Activated naive CD8-positive, alpha-beta T cell treated with anti-CD3 and anti-CD28 coated beads, Interleukin-2, amount 10 ng/mL, durations not matched to agents 7 days and 5 days (primary cell): Measurements from ENCODE around the gene CD6. TPM values are rescaled to one million over a fixed set of nuclear protein-coding genes. Genes with fewer than 3 reads are reported as not detected.

Source experiments
- ATAC-seq: fragments of 150-1000 bp; cut with Tn5 transposase; one replicate; pipeline ENCODE4 v1.10.0; 2021; ENCODE audit warnings: low read depth, moderate library complexity
- POLR2A ChIA-PET: fragments of 350-600 bp; sonication (Branson Sonifier 250); formaldehyde crosslinking; loops from one replicate; lab custom pipeline; 2021; ENCODE audit warnings: antibody characterized with exemption; lab: Charles Lee
- DNase-seq: peaks from one replicate; pipeline ENCODE4 v3.0.0; 2021
- H3K27ac Mint-ChIP-seq: one replicate; pipeline ENCODE4 v1.8.0; 2022; ENCODE audit warnings: mild to moderate bottlenecking, mixed read lengths
- H3K27me3 Mint-ChIP-seq: one replicate; pipeline ENCODE4 v1.8.0; 2022; ENCODE audit warnings: mild to moderate bottlenecking, moderate library complexity, mixed read lengths
- H3K36me3 Mint-ChIP-seq: one replicate; pipeline ENCODE4 v1.8.0; 2021; ENCODE audit warnings: mild to moderate bottlenecking, mixed read lengths
- H3K4me1 Mint-ChIP-seq: one replicate; pipeline ENCODE4 v1.8.0; 2021; ENCODE audit warnings: mixed read lengths
- H3K4me3 Mint-ChIP-seq: one replicate; pipeline ENCODE4 v1.8.0; 2022; ENCODE audit warnings: mild to moderate bottlenecking, moderate library complexity, mixed read lengths
- H3K9me3 Mint-ChIP-seq: one replicate; pipeline ENCODE4 v1.8.0; 2021; ENCODE audit warnings: mixed read lengths
- total RNA-seq, 2 experiments: library from RNA; stranded (reverse); gene quantifications; one replicate each; pipeline ENCODE4 v1.2.3, GENCODE V29; 2021

Gene CD6
- total RNA-seq, 2 experiments from 2014 or later, result 274 to 285 TPM

DNA sequence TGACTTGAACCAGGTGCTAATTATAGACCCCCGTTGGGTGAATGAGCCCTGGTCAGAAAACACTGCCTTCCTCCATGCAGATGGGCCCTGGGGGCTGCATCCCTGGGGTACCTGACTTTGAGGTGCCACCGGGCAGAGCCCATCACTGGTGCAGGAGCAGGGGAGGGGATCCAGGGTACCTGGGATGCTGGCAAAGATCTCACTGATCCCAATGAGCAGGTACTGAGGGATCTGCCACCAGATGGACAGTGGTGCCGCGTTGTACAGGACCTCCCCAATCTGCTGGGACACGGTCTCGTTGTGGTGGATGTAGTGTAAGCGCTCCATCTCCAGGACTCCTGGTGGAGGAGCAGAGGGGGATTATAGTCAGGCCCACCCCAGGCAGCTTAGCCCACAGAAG is 32.2 kb upstream of the CD6 start:
- POLR2A ChIA-PET, result interaction anchor here (1.3 kb wide), 1 partner anchor 15 kb away, joined by 3 read pairs; the partner anchor contains the start of gene TMEM132A
- Mint-ChIP-seq H3K27ac (no peak overlapping the region), H3K9me3 (no peaks in the 10 kb centered on the region), H3K4me1 (peaks cover 3% of the 10 kb centered on the region), H3K4me3 (no peak overlapping the region), H3K27me3 (no peaks in the 10 kb centered on the region), H3K36me3 (peaks cover 4% of the 10 kb centered on the region)
- DNase-seq (no peak), ATAC-seq (no peak)

DNA sequence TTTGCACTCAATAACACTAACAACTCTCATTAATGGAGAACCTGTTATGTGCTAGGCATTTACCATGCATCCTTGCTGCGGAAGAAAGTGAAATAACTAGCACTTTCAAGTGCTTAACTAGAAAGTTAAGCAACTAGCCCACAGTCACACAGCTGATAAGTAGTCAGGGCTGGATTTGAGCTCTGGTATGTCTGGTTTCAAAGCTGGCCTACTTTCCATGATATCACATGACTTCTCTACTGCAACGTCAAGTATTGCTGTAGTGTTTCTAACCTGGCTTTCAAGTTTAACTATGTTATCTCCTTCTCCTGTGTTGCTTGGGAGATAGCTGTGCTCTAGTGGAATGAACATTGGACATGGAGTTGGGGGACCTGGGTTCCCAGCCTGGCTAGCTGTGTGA is 31.6 kb upstream of the CD6 start:
- Mint-ChIP-seq H3K27ac (no peak overlapping the region), H3K9me3 (no peaks in the 10 kb centered on the region), H3K36me3 (peaks cover 5% of the 10 kb centered on the region), H3K4me1 (peaks cover 3% of the 10 kb centered on the region), H3K4me3 (no peak overlapping the region), H3K27me3 (no peaks in the 10 kb centered on the region)
- ATAC-seq (no peak), DNase-seq (no peak)
- POLR2A ChIA-PET, result interaction anchor here (1.3 kb wide), 1 partner anchor 16 kb away, joined by 3 read pairs; the partner anchor contains the start of gene TMEM132A

DNA sequence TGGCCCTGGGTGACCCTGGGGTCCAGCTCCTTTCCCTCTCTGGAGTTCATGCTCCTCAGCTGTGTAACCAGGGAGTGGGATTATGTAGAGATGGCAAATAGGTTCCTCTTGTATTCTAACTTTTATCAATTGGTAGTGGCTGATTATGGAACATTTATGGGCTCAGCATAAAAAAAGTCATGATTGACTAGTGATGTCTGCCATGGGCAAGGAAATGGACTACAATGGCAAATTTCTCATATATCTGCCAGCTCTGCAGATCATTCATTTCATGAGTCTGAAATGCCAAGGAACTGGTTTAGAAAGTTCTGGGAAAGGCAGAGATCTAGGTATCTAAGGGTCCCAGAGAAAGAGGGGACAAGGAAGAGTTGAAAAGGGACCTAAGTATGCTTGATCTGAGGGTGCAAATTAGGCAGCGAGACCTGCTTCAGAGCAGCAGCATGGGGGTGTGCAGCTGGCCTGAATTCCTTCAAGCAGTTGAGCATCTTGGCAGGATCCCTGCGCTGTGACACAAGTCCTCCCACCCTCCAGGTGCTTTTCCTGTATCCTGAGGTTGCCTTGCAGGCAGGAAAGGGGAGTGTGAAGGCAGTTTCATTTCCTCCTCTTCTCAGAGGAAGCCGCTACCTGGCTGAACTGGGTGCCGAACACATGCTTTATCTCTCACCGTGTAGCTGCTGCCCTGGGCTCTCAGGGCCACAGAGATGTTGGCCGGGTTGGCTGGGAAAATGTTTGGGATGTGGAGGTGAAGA is 29.9 kb upstream of the CD6 start:
- ATAC-seq (no peak), DNase-seq (no peak)
- POLR2A ChIA-PET, result no interaction called here
- Mint-ChIP-seq H3K4me3 (no peak overlapping the region), H3K4me1 (peaks cover 3% of the 10 kb centered on the region), H3K27me3 (peaks cover 2% of the 10 kb centered on the region), H3K36me3 (peaks cover 5% of the 10 kb centered on the region), H3K27ac (no peak overlapping the region), H3K9me3 (no peaks in the 10 kb centered on the region)

DNA sequence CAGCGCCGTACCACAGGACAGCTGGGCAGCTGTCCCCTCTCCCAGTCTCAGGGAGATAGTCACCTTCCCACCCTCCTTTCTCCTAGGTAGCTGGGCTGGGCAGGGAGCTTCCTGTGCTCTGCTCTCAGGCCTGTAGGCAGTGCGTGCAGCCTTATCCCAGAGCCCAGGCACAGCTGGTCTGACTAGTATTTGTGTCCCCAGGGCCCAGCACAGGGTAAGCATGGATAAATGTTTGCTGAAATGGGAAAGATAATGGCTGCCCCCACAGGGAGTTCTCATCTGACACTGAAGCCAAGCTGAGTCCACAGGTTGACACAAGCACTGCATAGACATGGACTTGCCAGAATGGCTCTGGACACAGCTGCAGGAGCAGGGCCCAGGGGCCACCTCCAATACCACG is 29.3 kb upstream of the CD6 start:
- Mint-ChIP-seq H3K9me3 (no peaks in the 10 kb centered on the region), H3K27me3 (peaks cover 2% of the 10 kb centered on the region), H3K27ac (no peak overlapping the region), H3K4me3 (no peak overlapping the region), H3K36me3 (peaks cover 5% of the 10 kb centered on the region), H3K4me1 (peaks cover 3% of the 10 kb centered on the region)
- no peak for ATAC-seq
- no peak for DNase-seq
- POLR2A ChIA-PET, result no interaction called here

DNA sequence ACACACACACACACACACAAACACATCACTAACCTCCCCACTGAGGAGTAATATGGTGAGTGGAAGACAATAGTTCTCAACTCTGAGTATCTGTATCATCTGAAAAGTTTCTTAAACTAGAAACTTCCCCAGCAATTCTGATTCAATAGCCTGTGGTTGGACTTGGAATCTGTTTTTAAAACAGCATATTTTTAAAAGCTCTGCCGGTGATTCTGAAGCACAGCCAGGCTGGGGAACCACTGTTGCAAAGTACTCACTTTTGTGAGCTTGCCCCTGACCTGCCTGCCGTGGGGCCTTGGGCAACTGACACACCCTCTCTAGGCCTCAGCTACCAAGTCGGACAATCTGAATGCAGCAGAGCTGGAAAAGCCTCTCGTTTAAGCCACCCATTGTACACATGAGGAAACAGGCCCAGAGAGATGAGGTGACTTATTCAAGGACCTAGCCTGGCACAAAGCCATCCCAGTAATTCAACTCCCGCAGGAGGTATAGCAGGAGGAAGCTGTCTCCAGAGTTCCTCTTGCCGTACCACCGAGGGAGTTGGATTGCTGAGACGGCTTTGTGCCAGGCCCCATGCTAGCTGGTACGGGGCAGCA is 28.4 kb upstream of the CD6 start:
- H3K4me3 Mint-ChIP-seq, result no peak overlapping the region
- POLR2A ChIA-PET, result no interaction called here
- DNase-seq (no peak), ATAC-seq (no peak)
- peaks cover 5% of the 10 kb centered on the region for H3K36me3 Mint-ChIP-seq
- H3K27ac Mint-ChIP-seq, result no peak overlapping the region
- peaks cover 2% of the 10 kb centered on the region for H3K27me3 Mint-ChIP-seq
- H3K4me1 Mint-ChIP-seq, result peaks cover 3% of the 10 kb centered on the region
- no peaks in the 10 kb centered on the region for H3K9me3 Mint-ChIP-seq

DNA sequence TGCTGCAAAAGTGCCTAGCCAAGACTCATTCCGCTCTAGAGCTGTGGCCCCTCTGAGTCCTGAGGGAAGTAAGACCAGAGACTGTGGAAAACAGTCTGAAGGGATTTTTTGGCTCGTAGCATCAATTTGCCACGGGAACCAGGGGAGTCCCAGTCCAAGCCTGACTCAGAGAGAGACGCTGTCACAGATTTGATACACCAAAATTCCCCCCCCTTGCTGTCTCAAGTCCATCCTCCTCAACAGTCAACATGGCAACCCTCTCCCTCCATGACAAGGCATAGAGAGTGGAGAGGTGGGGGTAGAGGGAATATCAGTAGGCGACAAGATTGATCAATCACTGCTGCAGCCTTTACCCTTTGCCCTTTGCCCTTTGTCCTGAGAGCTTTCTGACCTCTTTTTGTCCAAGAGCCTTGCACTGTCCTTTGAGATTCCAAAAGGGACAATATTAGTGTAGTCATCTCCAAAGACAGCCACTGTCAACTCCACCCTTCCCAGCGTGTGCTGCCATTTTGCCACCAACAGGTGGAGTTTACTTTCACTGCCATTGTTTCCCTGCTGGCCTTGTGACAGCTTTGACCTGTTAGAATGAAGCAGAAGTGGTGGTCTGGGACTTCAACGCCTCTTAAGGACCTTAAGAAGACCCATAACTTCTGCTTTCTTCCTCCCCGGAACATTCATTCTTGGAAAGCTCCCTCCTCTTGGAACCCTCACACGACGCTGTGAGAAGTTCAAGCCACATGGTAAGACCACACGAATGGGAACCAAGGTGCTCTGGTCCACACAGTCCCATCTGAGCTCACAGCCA is 26.8 kb upstream of the CD6 start:
- POLR2A ChIA-PET, result no interaction called here
- peaks cover 3% of the 10 kb centered on the region for H3K4me1 Mint-ChIP-seq
- DNase-seq, result no peak
- H3K27ac Mint-ChIP-seq, result no peak overlapping the region
- H3K36me3 Mint-ChIP-seq, result peaks cover 5% of the 10 kb centered on the region
- H3K9me3 Mint-ChIP-seq, result no peaks in the 10 kb centered on the region
- ATAC-seq, result no peak
- H3K4me3 Mint-ChIP-seq, result no peak overlapping the region
- H3K27me3 Mint-ChIP-seq, result peaks cover 2% of the 10 kb centered on the region

DNA sequence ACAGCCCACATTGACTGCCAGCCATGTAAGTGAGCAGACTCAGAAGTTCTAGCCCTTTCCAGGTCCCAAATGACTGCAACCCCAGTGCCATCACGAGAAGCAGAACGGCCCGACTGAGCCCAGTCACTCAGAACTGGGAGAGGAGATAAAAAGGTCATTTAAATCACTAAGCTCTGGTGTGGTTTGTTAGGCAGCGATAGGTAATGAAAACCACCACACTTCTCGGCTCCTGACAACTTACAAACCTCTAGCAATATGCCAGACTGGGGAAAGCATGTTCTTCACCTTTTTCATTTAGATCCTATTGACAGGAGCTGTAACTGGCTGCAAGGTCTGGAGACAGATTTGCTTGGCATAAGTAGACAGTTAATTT is 26.2 kb upstream of the CD6 start:
- H3K27me3 Mint-ChIP-seq, result peaks cover 4% of the 10 kb centered on the region
- H3K36me3 Mint-ChIP-seq, result peaks cover 5% of the 10 kb centered on the region
- peaks cover 5% of the 10 kb centered on the region for H3K4me1 Mint-ChIP-seq
- H3K9me3 Mint-ChIP-seq, result no peaks in the 10 kb centered on the region
- ATAC-seq (no peak), DNase-seq (no peak)
- no peak overlapping the region for H3K4me3 Mint-ChIP-seq
- H3K27ac Mint-ChIP-seq, result no peak overlapping the region
- POLR2A ChIA-PET, result no interaction called here

DNA sequence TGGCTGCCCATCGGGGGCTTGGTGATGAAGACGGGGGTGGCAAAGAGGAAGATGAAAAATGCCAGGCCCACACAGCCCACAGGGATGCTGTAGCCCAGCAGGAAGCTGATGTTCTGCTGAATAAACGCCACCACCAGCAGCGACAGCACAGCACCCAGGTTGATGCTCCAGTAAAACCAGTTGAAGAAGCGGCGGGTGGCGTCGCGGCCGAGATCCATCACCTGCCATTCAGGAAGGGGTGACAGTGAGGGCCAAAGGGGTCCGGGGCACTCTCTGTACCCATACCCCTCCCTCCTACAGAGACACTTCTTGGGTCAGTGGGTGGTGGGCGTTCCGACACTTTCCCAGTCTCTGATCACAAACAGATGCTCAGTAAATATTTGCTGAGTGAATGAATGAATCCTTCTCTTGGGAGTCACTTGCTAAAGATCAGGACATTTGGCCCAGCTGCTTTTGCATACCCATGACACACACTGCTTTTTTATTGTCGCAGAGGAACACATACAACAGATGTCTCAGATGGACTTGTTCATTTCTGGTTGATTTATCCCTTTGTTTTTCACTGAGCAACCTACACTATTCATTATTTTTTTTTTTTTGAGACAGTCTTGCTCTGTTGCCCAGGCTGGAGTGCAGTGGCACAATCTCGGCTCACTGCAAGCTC is 24.7 kb upstream of the CD6 start:
- POLR2A ChIA-PET, result no interaction called here
- peaks cover 6% of the 10 kb centered on the region for H3K4me1 Mint-ChIP-seq
- no peak for ATAC-seq
- peaks cover 7% of the 10 kb centered on the region for H3K27me3 Mint-ChIP-seq
- no peak overlapping the region for H3K27ac Mint-ChIP-seq
- H3K9me3 Mint-ChIP-seq, result no peaks in the 10 kb centered on the region
- DNase-seq, result no peak
- H3K36me3 Mint-ChIP-seq, result peaks cover 5% of the 10 kb centered on the region
- no peak overlapping the region for H3K4me3 Mint-ChIP-seq

DNA sequence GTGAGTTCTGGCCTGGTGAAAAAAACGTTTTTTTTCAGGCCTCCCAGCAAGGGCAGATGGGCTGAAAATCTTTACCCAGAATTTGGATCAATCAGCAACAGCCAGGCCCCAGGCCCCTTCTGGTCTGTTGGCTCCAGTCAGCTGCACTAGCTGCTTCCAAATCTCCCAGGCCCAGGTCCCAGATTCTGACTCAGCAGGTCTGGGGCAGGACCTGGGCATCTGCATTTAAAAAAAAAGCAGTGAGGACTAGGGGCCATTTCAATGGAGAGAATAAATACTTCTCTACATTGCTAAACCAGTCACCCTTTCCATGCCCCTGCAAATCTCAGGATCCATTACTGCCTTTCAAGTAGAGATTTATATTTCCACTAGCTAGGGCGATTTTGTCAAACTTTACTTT is 23.8 kb upstream of the CD6 start:
- POLR2A ChIA-PET, result no interaction called here
- peaks cover 5% of the 10 kb centered on the region for H3K36me3 Mint-ChIP-seq
- H3K9me3 Mint-ChIP-seq, result no peaks in the 10 kb centered on the region
- H3K4me3 Mint-ChIP-seq, result no peak overlapping the region
- H3K27ac Mint-ChIP-seq, result no peak overlapping the region
- ATAC-seq (no peak), DNase-seq (no peak)
- peaks cover 15% of the 10 kb centered on the region for H3K4me1 Mint-ChIP-seq
- H3K27me3 Mint-ChIP-seq, result peaks cover 8% of the 10 kb centered on the region

DNA sequence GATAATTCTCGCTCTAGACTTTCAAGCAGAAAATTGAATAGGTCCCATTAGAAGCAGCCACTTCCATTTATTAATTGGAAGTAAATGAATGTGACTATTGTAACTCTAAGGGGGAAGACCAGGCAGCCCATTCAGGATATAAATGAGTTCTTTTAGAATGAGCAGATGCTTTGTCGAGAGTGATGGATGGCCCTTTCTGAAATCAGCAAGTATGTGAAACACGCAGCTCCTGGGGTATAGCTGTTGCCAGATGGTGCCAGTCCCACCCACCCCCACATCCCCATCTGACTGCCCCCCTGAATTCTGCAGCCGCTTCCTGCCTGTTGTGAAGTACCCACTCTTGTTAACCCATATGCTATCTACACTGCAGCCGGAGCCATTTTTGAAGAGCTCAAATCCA is 23.2 kb upstream of the CD6 start:
- H3K4me1 Mint-ChIP-seq, result peaks cover 19% of the 10 kb centered on the region
- DNase-seq (no peak), ATAC-seq (no peak)
- POLR2A ChIA-PET, result no interaction called here
- peaks cover 8% of the 10 kb centered on the region for H3K27me3 Mint-ChIP-seq
- H3K27ac Mint-ChIP-seq, result no peak overlapping the region
- peaks cover 5% of the 10 kb centered on the region for H3K36me3 Mint-ChIP-seq
- H3K9me3 Mint-ChIP-seq, result no peaks in the 10 kb centered on the region
- H3K4me3 Mint-ChIP-seq, result no peak overlapping the region

DNA sequence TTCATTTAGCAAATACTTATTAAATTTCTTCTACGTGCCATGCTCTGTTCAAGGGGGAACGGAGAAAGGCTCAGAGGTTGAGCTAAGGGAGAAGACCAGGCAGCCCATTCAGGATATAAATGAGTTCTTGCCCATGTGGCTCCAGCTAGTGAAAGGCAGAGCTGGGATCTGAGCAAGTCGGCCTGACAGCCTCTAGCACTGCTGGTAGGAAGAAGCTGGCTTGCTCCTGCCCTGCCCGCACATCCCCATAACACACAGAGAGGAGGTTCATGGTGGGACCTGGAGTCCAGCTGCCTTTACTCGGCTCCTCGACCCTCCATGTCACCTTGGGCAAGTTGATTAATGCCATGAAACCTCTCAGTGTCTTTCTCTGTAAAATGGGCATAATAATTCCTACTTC is 21.5 kb upstream of the CD6 start:
- H3K4me3 Mint-ChIP-seq, result peak overlapping the region; percentile 39
- POLR2A ChIA-PET, result no interaction called here
- ATAC-seq, result no peak
- H3K9me3 Mint-ChIP-seq, result no peaks in the 10 kb centered on the region
- no peak for DNase-seq
- H3K27ac Mint-ChIP-seq, result no peak overlapping the region
- peaks cover 10% of the 10 kb centered on the region for H3K27me3 Mint-ChIP-seq
- peaks cover 21% of the 10 kb centered on the region for H3K4me1 Mint-ChIP-seq
- no peaks in the 10 kb centered on the region for H3K36me3 Mint-ChIP-seq

DNA sequence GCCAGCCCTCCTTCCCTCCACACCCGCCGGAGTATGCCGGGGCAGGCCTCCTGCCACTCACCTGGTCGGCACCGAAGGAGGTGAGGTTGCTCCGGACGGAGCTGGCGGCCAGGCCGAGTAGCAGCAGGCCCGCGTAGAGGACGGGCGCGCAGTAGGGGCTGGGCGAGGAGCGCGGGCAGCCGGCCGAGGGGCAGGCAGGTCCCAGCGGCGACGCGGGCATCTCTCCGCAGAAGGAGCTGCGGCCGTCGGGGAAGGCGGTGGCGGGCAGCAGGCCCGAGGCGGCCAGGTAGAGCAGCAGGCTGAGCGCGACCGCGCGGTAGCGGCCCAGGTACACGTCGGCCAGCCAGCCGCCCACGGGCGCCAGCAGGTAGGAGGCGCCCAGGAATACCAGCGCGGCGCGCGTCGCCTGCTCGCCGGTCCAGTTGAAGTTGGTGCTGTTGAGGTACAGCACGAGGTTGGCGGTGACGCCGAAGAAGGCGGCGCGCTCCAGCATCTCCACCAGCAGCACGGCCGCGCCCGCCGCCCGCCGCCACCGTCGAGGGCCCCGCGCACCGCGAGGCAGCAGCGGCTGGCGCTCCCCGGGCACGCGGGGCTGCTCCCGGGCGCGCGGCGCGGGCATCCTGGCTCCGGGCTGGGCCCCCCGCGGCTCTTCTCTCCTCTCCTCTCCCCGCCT is 20.4 kb upstream of the CD6 start:
- Mint-ChIP-seq H3K4me3 (peak overlapping the region; percentile 87), H3K36me3 (no peaks in the 10 kb centered on the region), H3K27ac (peak overlapping the region; percentile 87), H3K9me3 (no peaks in the 10 kb centered on the region), H3K27me3 (peaks cover 8% of the 10 kb centered on the region), H3K4me1 (peaks cover 25% of the 10 kb centered on the region)
- POLR2A ChIA-PET, result interaction anchor here (1.2 to 1.4 kb wide), 2 partner anchors 11 to 37 kb away, joined by 3 read pairs; partner anchors contain the start of gene TMEM109
- DNase-seq (peak; percentile 65), ATAC-seq (peak; percentile 20)

DNA sequence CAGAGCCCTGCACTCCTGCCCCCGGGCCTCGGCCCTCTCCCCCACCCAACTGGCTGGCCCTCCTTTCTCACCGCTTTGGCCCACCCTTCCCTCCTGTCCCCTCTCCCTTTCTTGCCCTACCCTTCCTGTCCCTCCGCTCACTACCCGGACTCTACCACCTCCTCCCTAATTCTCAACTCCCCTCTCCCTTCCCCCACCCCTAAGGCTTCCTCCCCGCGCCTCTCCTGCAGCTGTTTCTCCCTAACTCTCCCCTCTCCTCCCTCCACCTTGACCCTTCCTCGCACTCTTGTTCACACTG is 19.9 kb upstream of the CD6 start:
- H3K27me3 Mint-ChIP-seq, result peaks cover 8% of the 10 kb centered on the region
- H3K4me1 Mint-ChIP-seq, result peaks cover 25% of the 10 kb centered on the region
- DNase-seq, result no peak
- no peaks in the 10 kb centered on the region for H3K36me3 Mint-ChIP-seq
- peak overlapping the region; percentile 87 for H3K27ac Mint-ChIP-seq
- peak overlapping the region; percentile 87 for H3K4me3 Mint-ChIP-seq
- ATAC-seq, result peak; percentile 5
- POLR2A ChIA-PET, result interaction anchor here (1.1 to 3.2 kb wide), 4 partner anchors 11 to 38 kb away, joined by 3 to 9 read pairs (median 3); partner anchors contain the start of genes CD6 and TMEM109
- no peaks in the 10 kb centered on the region for H3K9me3 Mint-ChIP-seq
